Smooth muscle cell (in vitro differentiated cells): ENCODE data around the gene DHRS3. TPM values are rescaled to one million over a fixed set of nuclear protein-coding genes. Genes with fewer than 3 reads are reported as not detected.

Experiments
- DNase-seq: peaks from one replicate; lab custom pipeline; 2025; ENCODE audit not compliant: unreplicated experiment; lab: John Stamatoyannopoulos, UW
- H2AFZ ChIP-seq: fragments of 200-600 bp; sonication (generic); 2 replicates; pipeline ENCODE4 v1.6.0; 2016; ENCODE audit warnings: antibody characterized with exemption, low read depth, mild to moderate bottlenecking
- H3F3A ChIP-seq: fragments of 200-600 bp; sonication (generic); 2 replicates; pipeline ENCODE4 v1.6.0; 2017; ENCODE audit warnings: antibody characterized with exemption, low read depth
- H3K27ac ChIP-seq: fragments of 200-600 bp; sonication (generic); 2 replicates; pipeline ENCODE4 v1.5.1; 2016; ENCODE audit warnings: low read depth, mild to moderate bottlenecking
- H3K27me3 ChIP-seq: fragments of 200-600 bp; sonication (generic); 2 replicates; pipeline ENCODE4 v1.6.1; 2016; ENCODE audit warnings: low read depth, mild to moderate bottlenecking
- H3K36me3 ChIP-seq: fragments of 200-600 bp; sonication (generic); 2 replicates; pipeline ENCODE4 v1.5.1; 2016; ENCODE audit warnings: low read depth
- H3K4me1 ChIP-seq: fragments of 200-600 bp; sonication (generic); 2 replicates; pipeline ENCODE4 v1.5.1; 2016; ENCODE audit warnings: low read depth
- H3K4me2 ChIP-seq: fragments of 200-600 bp; sonication (generic); 2 replicates; pipeline ENCODE4 v1.6.0; 2016; ENCODE audit warnings: mild to moderate bottlenecking
- H3K4me3 ChIP-seq: fragments of 200-600 bp; sonication (generic); 2 replicates; pipeline ENCODE4 v1.5.1; 2016; ENCODE audit warnings: mild to moderate bottlenecking
- H3K79me2 ChIP-seq: fragments of 200-600 bp; sonication (generic); 2 replicates; pipeline ENCODE4 v1.6.0; 2016; ENCODE audit warnings: low read depth, mild to moderate bottlenecking
- H3K9ac ChIP-seq: fragments of 200-600 bp; sonication (generic); 2 replicates; pipeline ENCODE4 v1.6.0; 2016; ENCODE audit warnings: low read depth
- H3K9me3 ChIP-seq: fragments of 200-600 bp; sonication (generic); replicated peaks from 2 replicates; pipeline ENCODE4 v1.5.1; 2016; ENCODE audit warnings: low read depth
- H4K20me1 ChIP-seq: fragments of 200-600 bp; sonication (generic); 2 replicates; pipeline ENCODE4 v1.6.0; 2016; ENCODE audit warnings: low read depth
- WGBS: methylation state at CpG from one replicate; pipeline ENCODE4 v1.1.7; 2016; ENCODE audit warnings: low lambda C conversion rate; 5-methylcytosine and 5-hydroxymethylcytosine counted together
- polyA plus RNA-seq: library from polyadenylated mRNA; unstranded; fragments of >200 nt; fragmentation: Nextera tagmentation; extraction: Ambion mirVana; gene quantifications from 2 replicates; pipeline ENCODE4 v1.2.1, GENCODE V29; 2016
- total RNA-seq: library from RNA; depleted of rRNA; stranded (reverse); fragments of >200 nt; gene quantifications from 2 replicates; pipeline ENCODE4 v1.2.3, GENCODE V29; 2014
- TF ChIP-seq, protein P1 (sequence below): fragments of 200-600 bp; sonication (generic); IDR thresholded peaks from 2 replicates; pipeline ENCODE4 v1.5.1; 2017; ENCODE audit warnings: borderline replicate concordance, mild to moderate bottlenecking, antibody characterized with exemption; ENCODE audit not compliant: insufficient read depth, poor library complexity, severe bottlenecking

DHRS3 gene
- total and polyA plus RNA-seq, 2 experiments from 2014 or later: 0.89 to 2.7 TPM

DNA sequence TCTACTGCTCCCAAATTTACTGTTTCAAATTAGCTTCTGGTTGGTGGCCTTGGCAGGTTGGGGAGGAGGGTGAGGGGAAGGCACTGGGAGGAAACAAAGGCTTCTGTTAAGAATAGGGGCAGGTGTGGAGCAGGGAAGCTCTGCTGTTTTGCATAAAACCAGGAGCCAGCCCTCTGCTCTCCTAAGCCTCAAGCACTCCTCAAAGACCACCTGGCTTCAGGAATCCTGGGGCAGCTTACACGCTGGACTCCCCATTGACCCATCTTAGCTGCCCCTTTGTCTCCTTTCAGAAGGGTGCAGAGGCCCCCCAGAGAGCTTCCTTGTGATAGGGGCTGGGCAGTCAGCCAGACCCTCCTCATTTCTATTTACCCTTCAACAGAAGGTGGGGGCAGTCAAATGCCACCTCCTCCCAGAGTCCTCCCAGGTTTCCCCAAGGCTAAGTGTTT lies 11.5 kb upstream of the DHRS3 start:
- TF ChIP-seq, protein P1, sequence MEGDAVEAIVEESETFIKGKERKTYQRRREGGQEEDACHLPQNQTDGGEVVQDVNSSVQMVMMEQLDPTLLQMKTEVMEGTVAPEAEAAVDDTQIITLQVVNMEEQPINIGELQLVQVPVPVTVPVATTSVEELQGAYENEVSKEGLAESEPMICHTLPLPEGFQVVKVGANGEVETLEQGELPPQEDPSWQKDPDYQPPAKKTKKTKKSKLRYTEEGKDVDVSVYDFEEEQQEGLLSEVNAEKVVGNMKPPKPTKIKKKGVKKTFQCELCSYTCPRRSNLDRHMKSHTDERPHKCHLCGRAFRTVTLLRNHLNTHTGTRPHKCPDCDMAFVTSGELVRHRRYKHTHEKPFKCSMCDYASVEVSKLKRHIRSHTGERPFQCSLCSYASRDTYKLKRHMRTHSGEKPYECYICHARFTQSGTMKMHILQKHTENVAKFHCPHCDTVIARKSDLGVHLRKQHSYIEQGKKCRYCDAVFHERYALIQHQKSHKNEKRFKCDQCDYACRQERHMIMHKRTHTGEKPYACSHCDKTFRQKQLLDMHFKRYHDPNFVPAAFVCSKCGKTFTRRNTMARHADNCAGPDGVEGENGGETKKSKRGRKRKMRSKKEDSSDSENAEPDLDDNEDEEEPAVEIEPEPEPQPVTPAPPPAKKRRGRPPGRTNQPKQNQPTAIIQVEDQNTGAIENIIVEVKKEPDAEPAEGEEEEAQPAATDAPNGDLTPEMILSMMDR: no peak
- H3K36me3 ChIP-seq: no peaks in the 10 kb centered on the region
- no peaks in the 10 kb centered on the region for H3F3A ChIP-seq
- no peak overlapping the region for H3K27ac ChIP-seq
- H4K20me1 ChIP-seq: no peaks in the 10 kb centered on the region
- H3K9ac ChIP-seq: no peak overlapping the region
- no peak overlapping the region for H2AFZ ChIP-seq
- no peaks in the 10 kb centered on the region for H3K4me1 ChIP-seq
- no peaks in the 10 kb centered on the region for H3K79me2 ChIP-seq
- WGBS: 77% methylated on average over 1 of the region's 1 CpG
- no peak for DNase-seq
- no peak overlapping the region for H3K4me2 ChIP-seq
- peaks cover 16% of the 10 kb centered on the region for H3K27me3 ChIP-seq
- H3K9me3 ChIP-seq: no peaks in the 10 kb centered on the region
- H3K4me3 ChIP-seq: no peak overlapping the region

DNA sequence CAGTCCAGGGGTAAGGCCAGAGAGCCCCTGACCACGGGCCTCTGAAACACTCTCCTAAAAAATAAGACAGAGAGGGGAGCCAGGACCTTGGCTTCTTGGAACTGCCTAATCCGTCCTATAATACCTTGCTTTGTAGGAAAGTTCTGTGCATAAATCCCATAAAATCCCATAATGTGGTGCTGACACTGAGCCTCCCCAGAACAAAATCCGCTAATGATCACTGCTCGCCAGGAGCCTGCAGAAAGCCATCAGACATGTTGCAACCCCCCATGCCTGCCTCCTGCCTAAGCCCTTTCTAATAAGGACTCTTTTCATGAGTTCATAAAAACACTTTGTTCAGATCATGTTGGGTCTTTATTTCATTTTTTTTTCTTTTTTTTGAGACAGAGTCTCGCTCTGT lies 9.3 kb upstream of the DHRS3 start:
- Histone ChIP-seq H3K4me1 (no peaks in the 10 kb centered on the region), H3K9ac (no peak overlapping the region), H2AFZ (no peak overlapping the region), H3K4me2 (no peak overlapping the region), H4K20me1 (no peaks in the 10 kb centered on the region), H3K27me3 (peaks cover 13% of the 10 kb centered on the region), H3K9me3 (no peaks in the 10 kb centered on the region), H3K4me3 (no peak overlapping the region), H3K36me3 (no peaks in the 10 kb centered on the region), H3F3A (no peaks in the 10 kb centered on the region), H3K27ac (no peak overlapping the region), H3K79me2 (no peaks in the 10 kb centered on the region)
- TF ChIP-seq, protein P1: no peak
- WGBS: 57% methylated on average over 5 of the region's 5 CpGs
- no peak for DNase-seq

DNA sequence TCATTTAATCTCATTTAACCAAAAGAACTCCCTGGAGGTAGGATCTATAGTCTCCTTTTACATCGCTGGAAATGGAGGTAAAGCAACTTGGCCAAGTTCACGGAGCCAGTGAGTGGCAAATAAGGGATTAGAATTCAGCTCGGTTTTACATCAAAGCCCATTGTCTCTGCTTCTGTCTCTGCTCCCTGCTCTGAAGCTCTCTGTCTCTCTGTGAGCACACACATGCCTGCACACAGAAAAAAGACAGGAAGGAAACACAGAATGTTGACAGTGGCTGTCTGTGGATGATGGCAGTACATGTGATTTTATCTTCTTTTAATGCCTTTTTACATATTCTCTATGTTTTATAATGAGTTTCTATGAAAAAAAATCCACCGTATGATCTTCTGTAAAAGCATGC lies 8.9 kb upstream of the DHRS3 start:
- Histone ChIP-seq H3K27ac (no peak overlapping the region), H4K20me1 (no peaks in the 10 kb centered on the region), H3K79me2 (no peaks in the 10 kb centered on the region), H3K4me1 (no peaks in the 10 kb centered on the region), H3K27me3 (peaks cover 13% of the 10 kb centered on the region), H3K9ac (no peak overlapping the region), H2AFZ (no peak overlapping the region), H3K9me3 (no peaks in the 10 kb centered on the region), H3F3A (no peaks in the 10 kb centered on the region), H3K4me3 (no peak overlapping the region), H3K36me3 (no peaks in the 10 kb centered on the region), H3K4me2 (no peak overlapping the region)
- TF ChIP-seq, protein P1: no peak
- 50% methylated on average over 4 of the region's 4 CpGs for WGBS
- no peak for DNase-seq

DNA sequence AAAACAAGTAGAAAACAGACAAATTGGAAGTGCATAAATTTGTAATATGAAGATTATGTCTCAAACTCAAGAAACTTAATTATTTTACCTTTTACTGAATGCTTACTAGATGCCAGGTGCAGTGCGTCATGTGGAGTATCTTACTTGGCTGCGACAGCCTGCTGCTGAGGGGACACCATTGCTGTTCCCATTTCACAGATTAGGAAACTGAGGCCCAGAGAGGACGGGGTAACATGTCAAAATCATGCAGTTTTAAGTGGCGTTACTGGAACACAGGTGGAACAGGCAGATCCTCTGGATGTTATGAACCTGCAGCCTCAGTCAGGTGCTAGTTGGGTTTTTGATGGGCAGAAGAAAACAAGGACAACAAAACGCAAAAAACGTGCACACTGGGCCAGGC lies 7.3 kb upstream of the DHRS3 start:
- Histone ChIP-seq H3K4me1 (no peaks in the 10 kb centered on the region), H3K27ac (no peak overlapping the region)
- 90% methylated on average over 6 of the region's 6 CpGs for WGBS

More for the DNA sequence above, 7.3 kb upstream of the DHRS3 start:
- H3K79me2 ChIP-seq: no peaks in the 10 kb centered on the region
- no peak overlapping the region for H3K9ac ChIP-seq
- H3K27me3 ChIP-seq: peaks cover 10% of the 10 kb centered on the region
- no peaks in the 10 kb centered on the region for H3F3A ChIP-seq
- H2AFZ ChIP-seq: no peak overlapping the region
- H3K4me3 ChIP-seq: no peak overlapping the region
- H3K36me3 ChIP-seq: no peaks in the 10 kb centered on the region
- TF ChIP-seq, protein P1: no peak
- DNase-seq: no peak
- no peaks in the 10 kb centered on the region for H3K9me3 ChIP-seq
- H4K20me1 ChIP-seq: no peaks in the 10 kb centered on the region
- H3K4me2 ChIP-seq: no peak overlapping the region
